ENCODE data around the gene FRYL. TPM values are rescaled to one million over a fixed set of nuclear protein-coding genes. Genes with fewer than 3 reads are reported as not detected.
A peak's percentile ranks its signal among the peaks of the same experiment; 100 is the strongest.
"Not testable (repeated sequence)": the region's sequence is repeated elsewhere in the genome, so short reads cannot be mapped to it uniquely, and the experiment has no call there.

Gene FRYL
- total and polyA plus RNA-seq, 11 donors: 12.3 to 61.3 (median 34.4) TPM

- H3K36me3 ChIP-seq: no peaks in the 10 kb centered on the region
- ATAC-seq (peak in 1 of 4 donors; percentile 32), DNase-seq (no peak)
- no peak overlapping the region for H3K4me3 ChIP-seq
- WGBS, 4 donors: 76 to 81% (median 78%) methylated on average over 7 of the region's 7 CpGs
- H3K9me3 ChIP-seq: no peaks in the 10 kb centered on the region
- TF ChIP-seq POLR2A (IDR thresholded peaks at IDR 0.05) (no peak), CTCF (IDR thresholded peaks at IDR 0.05) (no peak)
- peaks cover 3 to 81% (median 24%) of the 10 kb centered on the region in 12 donors for H3K4me1 ChIP-seq
- no peak overlapping the region for H3K27ac ChIP-seq
- no peaks in the 10 kb centered on the region for H3K27me3 ChIP-seq
- intact Hi-C loops (cut with DNase I): loop anchor here in 1 of 10 donors (10.0 kb wide), 1 partner anchor 49 kb away; no protein-coding TSS in a partner anchor
Measured at GRCh38 chr4:48725414-48725813, 54.7 kb downstream of the FRYL start.

GRCh38 chr4:48722509-48723446 lies 57.3 kb downstream of the FRYL start:
- peaks cover 0 to 58% (median 23%) of the 10 kb centered on the region in 12 donors for H3K4me1 ChIP-seq
- 53 to 61% (median 56%) methylated on average over 5 of the region's 5 CpGs for WGBS, 4 donors
- intact Hi-C loops (cut with DNase I): loop anchor here in 2 of 10 donors (5.0 to 10.0 kb wide), 2 partner anchors 52 to 125 kb away; no protein-coding TSS in a partner anchor
- ATAC-seq (peak in 3 of 4 donors; percentile 38 to 63 (median 47)), DNase-seq (no peak)
- H3K36me3 ChIP-seq: no peaks in the 10 kb centered on the region
- TF ChIP-seq POLR2A (IDR thresholded peaks at IDR 0.05): no peak
- no peak for TF ChIP-seq CTCF (IDR thresholded peaks at IDR 0.05)
- no peak overlapping the region for H3K4me3 ChIP-seq
- no peaks in the 10 kb centered on the region for H3K27me3 ChIP-seq
- no peaks in the 10 kb centered on the region for H3K9me3 ChIP-seq
- H3K27ac ChIP-seq: peak overlapping the region in 10 of 12 donors; percentile 11 to 77 (median 57)

GRCh38 chr4:48720459-48720858 lies 59.6 kb downstream of the FRYL start:
- H3K4me1 ChIP-seq: peaks cover 0 to 35% (median 18%) of the 10 kb centered on the region in 12 donors
- TF ChIP-seq CTCF (IDR thresholded peaks at IDR 0.05) (no peak), POLR2A (IDR thresholded peaks at IDR 0.05) (no peak)
- intact Hi-C loops (cut with DNase I): loop anchor here in 2 of 10 donors (5.0 to 10.0 kb wide), 2 partner anchors 54 to 123 kb away; no protein-coding TSS in a partner anchor
- H3K27me3 ChIP-seq: no peaks in the 10 kb centered on the region
- WGBS, 4 donors: 95 to 98% (median 97%) methylated on average over 2 of the region's 2 CpGs
- no peaks in the 10 kb centered on the region for H3K36me3 ChIP-seq
- H3K4me3 ChIP-seq: no peak overlapping the region
- no peak overlapping the region for H3K27ac ChIP-seq
- ATAC-seq (no peak), DNase-seq (no peak)
- peaks cover 0 to 11% (median 0%) of the 10 kb centered on the region in 12 donors for H3K9me3 ChIP-seq

- Histone ChIP-seq H3K36me3 (no peaks in the 10 kb centered on the region), H3K4me3 (no peak overlapping the region), H3K27me3 (no peaks in the 10 kb centered on the region), H3K9me3 (peaks cover 0 to 11% (median 0%) of the 10 kb centered on the region in 12 donors), H3K4me1 (peaks cover 0 to 32% (median 12%) of the 10 kb centered on the region in 12 donors), H3K27ac (no peak overlapping the region)
- WGBS, 4 donors: 85 to 92% (median 88%) methylated on average over 5 of the region's 5 CpGs
- ATAC-seq (no peak), DNase-seq (no peak)
- intact Hi-C loops (cut with DNase I): no loop called here
- no peak for TF ChIP-seq POLR2A (IDR thresholded peaks at IDR 0.05)
Measured at GRCh38 chr4:48718818-48719465, 61.1 kb downstream of the FRYL start.

GRCh38 chr4:48716285-48716684 lies 63.8 kb downstream of the FRYL start:
- H3K4me3 ChIP-seq; ATAC-seq; H3K4me1 ChIP-seq; intact Hi-C loops (cut with DNase I); H3K27ac ChIP-seq; H3K27me3 ChIP-seq; DNase-seq; H3K36me3 ChIP-seq: not testable (repeated sequence)
- peaks cover 0 to 11% (median 0%) of the 10 kb centered on the region in 12 donors for H3K9me3 ChIP-seq
- 91 to 96% (median 95%) methylated on average over 4 to 5 of the region's 5 CpGs for WGBS, 4 donors
